ENCODE results near the gene GAB3.
"Not testable (repeated sequence)": the region's sequence is repeated elsewhere in the genome, so short reads cannot be mapped to it uniquely, and the experiment has no call there.

GAB3 gene

DNA sequence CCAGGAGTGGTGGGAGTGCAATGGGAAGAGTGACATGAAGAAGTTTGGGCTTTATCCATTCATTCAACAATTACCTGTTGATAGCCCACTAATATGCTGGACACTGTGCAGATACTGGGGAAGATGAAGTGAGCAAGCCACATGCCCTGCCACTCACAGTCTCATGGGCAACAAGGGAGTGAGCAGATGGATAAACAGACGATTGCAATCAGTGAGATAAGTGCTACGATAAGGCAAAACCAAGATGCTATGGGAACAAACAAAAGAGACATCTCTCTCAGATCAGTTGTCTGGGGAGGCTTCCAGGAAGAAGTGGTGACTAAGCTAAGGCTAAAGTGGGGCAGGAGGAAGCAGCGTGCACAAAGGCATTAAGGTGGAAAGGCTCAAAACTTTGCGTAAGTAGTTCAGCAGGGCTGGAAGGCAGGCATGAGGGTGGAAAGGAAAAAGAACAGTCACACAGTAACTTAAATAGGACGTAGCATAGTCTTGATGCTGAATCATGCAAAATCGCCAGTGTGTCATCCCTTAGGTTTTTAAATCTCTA, 31.7 kb downstream of the GAB3 start:
- DNase-seq = no peak

DNA sequence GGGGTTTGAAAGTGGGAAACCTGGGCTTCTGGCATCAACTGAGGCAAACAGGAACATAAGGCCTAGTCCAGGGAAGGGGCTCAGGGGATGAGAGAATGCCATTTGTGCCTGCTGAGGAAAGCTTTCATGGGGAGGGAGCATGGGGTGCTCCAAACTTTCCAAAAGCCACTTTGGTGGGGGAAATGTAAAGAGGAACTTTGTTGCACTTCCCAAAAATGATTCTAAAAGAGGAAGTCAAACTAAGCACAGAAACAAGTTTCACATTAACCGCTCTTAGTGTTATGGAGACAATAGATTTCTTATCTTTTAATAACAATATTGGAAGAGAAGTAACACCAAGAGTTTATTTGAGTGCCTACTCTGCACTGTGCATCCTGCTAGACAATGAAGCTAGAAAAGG, 32.3 kb downstream of the GAB3 start:
- no peak for DNase-seq

DNA sequence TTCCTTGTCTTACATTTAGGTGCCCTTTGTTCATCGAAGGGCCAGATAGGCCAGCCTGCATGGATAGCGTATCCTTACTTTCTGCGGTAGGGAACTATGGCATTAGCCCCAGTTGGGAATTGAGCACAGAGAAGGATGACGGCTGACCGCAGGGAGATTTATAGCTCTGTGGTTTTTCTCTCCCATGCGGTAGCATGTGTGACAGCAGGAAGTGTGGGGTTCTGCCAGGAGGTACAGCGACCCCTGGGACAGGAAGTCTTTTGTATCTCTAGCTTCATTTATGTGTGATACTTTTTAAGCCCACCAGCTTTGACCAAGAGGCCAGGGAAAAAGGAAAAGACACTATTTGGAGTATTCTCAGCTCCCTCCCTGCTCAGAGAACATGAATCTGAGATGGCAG, 33.1 kb downstream of the GAB3 start:
- no peak for DNase-seq

DNA sequence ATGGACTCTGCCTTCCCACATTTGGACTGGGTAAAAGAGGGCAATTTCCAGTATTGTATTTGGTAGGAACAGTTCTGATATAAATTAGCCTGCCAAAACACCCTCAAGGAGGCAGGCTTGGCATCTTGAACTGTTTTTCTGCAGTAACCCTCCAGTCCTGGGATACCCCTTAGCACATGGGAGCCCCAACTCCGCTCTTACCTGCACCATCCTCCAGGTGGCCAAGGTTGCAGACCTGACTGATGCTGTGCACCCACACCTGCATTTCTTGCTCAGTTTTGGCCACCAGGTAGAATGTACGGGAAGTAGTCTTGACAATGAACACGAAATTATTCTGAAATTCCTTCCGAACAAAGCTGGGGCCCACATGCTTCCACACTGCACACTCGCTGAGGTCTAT, 35.1 kb downstream of the GAB3 start:
- no peak for DNase-seq

DNA sequence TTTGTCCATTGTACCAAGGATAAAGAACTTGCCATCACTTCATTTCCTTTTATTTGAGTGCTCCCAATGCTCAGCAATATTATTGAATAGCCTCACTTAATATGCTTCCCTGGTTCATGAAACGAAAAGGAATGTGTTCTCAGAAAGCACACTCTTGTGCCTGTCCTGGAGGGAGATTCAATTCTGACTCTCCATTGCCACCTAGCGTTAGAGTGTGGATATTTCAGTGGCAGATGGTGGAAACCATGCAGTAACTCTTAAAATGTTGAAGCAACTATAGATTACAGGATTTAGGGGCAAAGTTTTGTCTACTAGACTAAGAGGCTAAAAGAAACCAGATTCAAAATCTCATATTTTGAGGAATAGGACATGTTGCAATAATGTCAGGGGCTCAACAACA, 36.0 kb downstream of the GAB3 start:
- no peak for DNase-seq

DNA sequence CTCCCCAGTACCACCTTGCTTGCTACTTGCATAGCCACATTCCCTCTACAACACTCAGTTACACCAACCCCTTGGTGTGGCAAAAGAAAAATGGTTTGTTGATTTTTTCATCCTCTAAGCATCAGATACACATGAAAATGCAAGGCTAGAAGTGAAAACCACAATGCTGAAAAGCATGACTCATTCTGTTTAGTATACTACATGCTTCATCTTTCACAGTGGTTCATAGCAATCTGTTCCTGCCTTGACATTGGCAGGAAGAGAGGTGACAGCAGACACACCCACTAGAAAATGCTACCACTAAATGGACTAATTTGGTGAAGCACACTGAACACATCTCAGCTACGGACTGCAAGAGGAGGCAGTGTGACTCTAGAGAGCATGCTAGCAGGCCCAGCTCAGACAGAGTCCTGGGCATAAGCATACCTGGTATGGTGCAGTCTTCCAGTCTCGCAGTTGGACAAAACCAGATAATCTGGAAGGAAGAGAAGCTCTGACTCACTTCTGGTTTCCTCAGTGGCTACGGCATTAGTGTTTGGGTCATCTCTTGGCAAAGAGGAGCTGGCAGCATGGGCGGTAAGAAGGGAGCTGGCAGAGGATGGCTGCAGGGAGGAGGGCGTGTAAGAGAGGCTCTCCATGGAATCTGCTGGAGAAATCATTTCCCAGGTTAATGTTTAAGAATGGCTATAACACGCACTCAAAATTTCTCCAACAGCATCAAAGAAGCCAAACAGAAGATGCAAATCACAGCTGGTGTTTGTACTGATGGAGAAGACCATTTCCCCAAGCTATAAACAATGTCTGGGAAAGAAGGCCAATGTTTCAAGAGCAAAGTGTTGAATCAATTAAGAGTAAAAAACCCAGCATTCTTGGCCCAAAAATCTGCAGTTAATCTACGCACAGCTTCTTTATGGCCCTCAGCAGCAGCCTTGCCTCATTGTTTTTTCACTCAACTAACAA, 37.8 kb downstream of the GAB3 start:
- no peak for DNase-seq

DNA sequence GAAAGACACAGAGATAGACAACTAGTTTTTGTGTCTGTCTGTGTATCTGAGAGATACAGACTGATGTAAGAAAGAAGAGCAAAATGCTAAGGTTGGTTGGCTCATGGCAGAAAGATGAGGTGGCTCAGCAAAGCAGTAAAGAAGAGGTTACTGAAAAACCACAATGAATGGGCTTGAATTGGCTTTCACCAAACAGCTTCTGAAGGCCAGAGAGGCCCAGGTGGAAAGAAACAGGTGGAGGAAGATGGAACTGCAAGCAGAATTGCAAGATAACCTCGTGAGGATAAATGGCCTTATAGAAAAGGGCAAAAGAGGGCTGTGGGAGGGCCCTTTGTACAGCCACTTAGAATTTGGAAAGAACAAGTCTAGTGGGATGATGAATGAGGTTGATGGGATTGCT, 39.6 kb downstream of the GAB3 start:
- no peak for DNase-seq

DNA sequence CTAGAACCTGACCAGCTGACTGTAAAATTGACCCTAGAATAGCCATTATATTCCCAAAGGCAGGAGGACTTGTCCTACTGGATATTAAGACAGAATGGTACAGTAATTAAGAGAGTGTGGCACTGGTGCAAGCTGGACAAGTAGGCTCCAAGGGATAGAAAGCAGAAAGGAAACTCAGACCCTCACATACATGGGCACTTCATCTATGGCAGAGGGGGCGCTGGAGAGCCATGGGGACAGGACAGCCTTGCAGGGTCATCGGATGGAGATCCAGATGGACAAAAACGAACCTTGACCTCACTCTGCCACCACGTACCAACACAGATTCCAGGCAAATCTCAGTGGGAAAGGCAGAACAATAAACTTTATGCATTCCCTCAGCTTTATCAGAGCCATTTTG, 40.6 kb downstream of the GAB3 start:
- DNase-seq = no peak

DNA sequence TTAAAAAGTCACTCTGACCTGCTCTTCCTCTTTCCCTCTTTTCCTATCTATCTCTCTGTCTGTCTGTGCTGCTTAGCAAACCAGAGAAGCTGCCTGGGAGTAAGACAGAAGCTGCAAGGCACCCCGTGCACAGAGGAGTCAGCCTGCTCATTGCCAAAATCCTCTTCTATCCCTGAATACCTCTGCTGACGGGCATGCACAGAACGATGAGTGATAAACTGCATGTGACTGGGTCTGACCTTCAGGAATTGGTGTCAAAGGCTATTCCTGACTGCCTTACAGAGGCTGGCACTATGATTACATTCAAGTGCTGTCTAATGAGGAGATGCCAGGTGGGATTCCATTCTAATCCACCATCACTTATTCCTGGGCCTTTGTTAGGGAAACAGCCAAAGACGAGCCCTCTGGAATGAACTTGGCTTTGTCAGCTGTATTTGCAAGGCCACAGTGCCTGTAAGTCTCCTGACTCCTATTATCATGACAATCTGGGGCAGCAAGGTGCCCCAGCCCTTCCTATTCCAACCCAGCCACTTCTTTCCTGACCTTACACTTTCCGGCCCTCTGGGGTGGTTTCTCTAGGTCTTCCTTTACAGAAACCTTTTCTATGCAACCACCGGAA, 52.1 kb downstream of the GAB3 start:
- DNase-seq = no peak

DNA sequence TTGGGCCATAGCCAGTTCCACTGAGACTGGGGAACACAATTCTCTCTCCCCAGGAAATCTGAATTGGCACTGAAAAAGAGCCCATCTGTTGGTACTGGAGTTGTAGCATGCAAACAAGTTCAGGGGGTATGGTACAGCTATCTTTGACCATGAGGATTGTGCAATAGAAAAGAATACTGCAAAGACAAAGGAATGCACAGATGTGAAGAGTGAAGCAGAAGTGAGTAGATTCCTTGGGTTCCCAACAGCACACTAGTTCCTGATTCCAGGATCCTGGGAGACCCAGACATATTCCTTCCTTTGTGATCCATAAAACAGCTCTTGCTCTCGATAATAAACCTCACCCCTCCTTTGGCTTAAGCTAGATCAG, 54.2 kb downstream of the GAB3 start:
- no peak for DNase-seq

DNA sequence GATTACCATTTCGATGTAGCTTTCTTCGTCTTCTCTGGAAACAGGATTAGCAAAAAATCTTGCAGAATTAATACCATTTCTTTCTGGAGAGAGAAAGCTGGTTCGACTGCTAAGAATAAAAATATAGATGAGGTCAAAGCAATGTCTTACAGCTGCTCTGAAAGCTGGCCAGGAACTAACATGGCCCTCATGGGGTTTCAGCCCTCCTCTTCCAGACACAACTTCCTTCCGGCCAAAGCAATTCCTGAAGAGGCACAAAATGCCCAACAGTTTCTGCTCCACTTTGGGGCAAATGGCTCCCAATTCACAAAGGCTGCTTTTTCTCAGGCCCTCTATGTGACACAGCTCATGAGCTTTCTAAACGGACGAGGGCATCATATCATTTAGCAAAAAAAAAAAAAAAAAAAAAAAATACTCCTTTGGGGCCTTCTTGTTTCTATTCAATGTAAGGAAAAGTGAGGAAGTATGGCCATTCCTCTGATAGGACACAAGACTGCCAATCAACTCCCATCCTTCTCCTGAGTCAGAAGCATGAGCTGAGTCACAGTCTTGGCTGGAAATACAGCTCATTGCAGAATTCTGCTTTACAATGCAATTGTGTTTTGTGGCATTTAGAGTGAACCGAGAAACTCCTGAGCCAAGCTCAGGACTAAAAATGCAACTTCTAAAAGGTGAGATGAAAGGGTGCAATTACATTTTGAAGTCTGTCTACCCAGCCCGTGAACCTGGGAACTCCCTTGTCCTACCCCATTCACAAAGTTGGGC, 54.8 kb downstream of the GAB3 start:
- DNase-seq = no peak

DNA sequence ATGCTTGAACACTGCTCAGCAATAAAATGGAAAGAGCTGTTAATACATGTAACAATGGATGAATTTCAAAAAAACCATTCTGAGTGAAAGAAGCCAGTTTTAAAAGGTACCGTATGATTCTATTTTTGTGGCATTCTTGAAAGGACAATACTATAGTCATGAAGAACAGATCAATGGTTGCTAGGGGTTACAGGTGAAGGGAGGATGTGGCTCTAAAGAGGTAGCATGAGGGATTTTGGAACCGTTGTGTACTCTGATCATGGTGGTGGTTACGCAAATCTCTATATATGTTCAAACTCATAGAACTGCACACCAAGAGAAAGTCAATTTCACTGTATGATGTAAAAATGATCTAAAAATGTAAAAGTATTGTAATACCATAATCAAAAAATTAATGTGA, 57.5 kb downstream of the GAB3 start:
- DNase-seq = no peak

DNA sequence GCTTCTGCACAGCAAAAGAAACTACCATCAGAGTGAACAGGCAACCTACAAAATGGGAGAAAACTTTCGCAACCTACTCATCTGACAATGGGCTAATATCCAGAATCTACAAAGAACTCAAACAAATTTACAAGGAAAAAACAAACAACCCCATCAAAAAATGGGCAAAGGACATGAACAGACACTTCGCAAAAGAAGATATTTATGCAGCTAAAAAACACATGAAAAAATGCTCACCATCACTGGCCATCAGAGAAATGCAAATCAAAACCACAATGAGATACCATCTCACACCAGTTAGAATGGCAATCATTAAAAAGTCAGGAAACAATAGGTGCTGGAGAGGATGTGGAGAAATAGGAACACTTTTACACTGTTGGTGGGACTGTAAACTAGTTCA, 60.4 kb downstream of the GAB3 start:
- not testable (repeated sequence) for DNase-seq

DNA sequence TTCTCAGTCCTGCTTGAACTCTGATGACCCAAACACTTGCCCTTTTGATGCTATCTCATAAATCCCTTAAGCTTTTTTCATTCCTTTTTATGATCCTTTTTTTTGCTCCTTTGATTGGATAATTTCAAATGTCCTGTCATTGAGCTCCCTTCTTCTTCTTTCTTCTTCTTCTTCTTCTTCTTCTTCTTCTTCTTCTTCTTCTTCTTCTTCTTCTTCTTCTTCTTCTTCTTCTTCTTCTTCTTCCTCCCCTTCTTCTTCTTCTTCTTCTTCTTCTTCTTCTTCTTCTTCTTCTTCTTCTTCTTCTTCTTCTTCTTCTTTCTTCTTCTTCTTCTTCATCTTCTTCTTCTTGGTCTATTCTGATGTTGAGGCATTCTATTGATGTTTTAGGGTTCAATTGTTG, 78.8 kb downstream of the GAB3 start:
- not testable (repeated sequence) for DNase-seq

DNA sequence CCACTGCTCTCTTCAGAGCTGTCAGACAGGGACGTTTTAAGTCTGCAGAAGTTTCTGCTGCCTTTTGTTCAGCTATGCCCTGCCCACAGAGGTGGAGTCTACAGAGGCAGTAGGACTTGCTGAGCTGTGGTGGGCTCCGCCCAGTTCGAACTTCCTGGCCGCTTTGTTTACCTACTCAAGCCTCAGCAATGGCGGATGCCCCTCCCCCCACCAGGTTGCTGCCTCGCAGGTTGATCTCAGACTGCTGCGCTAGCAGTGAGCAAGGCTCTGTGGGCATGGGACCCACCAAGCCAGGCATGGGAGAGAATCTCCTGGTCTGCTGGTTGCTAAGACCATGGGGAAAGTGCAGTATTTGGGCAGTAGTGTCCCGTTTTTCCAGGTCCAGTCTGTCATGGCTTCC, 80.0 kb downstream of the GAB3 start:
- not testable (repeated sequence) for DNase-seq

DNA sequence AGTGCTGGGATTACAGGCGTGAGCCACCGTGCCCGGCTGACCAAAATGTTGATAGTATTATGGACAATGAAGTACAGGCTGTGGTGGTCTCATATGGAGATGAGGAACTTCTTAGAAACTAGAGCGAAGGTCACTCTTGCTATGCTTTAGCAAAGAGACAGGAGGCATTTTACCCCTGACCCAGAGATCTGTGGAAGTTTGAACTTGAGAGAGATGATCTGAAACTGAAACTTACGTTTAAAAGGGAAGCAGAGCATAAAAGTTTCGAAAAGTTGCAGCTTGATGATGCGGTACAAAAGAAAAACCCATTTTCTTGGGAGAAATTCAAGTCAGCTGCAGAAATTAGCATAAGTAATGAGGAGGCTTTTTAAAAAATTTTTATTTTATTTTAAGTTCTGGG, 89.0 kb downstream of the GAB3 start:
- DNase-seq = no peak

DNA sequence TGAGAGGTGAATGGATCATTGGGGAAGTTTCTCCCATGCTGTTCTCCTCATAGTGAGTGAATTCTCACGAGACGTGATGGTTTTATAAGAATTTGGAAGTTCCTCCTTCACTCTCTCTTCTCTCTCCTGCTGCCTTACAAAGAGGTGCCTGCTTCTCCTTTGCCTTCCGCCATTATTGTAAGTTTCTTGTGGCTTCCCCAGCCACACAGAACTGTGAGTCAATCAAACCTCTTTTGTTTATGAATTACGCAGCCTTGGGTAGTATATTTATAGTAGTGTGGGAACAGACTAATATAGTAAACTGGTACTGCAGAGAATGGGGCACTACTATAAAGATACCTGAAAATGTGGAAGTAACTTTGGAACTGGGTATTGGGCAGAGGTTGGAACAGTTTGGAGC, 89.7 kb downstream of the GAB3 start:
- no peak for DNase-seq

DNA sequence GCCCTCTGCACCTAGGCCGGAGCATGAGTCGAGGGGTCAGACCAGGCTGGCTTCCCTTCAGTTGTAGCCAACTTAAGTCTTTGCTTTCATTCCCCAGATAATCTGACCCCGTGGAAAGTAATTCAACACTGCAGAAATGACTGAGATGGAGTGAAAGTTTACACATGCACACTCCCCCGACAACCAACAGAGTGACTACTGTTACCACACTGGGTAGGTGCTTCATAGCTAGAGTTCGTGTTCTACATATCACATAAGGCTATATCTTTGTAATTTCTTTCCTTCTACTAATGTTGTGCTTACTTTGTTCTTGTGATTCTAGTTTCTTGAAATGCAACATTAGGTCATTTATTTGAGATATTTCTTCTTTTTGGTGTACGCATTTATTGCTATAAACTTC, 90.3 kb downstream of the GAB3 start:
- no peak for DNase-seq

DNA sequence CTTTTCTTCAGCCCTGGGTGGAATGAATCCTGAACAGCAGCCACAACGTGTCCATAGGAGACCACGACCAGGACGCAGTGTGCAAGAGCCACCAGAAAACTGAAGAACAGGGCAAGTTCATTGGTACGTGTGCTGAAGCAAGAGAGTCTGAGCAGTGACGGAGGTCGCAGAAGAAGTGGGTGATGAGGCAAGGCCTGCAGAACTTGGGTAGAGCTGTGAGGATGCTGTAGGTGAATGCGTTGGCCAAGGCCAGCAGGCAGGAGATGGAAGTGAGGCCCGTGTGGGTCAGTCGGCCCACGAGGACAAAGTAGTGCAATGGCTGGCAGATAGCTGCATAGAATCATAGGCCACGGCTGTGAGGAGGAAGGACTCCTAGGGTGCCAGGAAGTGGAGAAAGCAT, 91.9 kb downstream of the GAB3 start:
- no peak for DNase-seq

DNA sequence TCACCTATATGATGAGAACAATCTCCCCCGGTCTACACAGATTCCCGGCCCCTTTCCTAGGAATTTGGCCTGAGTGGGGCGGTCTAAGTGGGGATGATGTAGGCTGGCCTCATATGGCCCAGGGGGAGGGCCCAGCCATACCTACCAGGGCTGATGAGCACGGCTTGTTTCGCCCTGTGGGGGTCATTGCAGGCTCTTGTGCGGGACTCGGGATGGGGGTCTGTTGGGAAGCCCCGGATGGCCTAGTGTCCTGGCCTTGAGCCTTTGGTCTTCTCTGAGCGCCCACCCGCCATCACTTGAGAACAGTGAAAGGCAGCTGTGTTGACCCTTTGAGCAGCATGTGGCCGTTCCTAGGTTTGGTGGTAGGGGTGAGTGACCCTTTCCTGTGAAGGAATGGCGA, 92.7 kb downstream of the GAB3 start:
- no peak for DNase-seq

DNA sequence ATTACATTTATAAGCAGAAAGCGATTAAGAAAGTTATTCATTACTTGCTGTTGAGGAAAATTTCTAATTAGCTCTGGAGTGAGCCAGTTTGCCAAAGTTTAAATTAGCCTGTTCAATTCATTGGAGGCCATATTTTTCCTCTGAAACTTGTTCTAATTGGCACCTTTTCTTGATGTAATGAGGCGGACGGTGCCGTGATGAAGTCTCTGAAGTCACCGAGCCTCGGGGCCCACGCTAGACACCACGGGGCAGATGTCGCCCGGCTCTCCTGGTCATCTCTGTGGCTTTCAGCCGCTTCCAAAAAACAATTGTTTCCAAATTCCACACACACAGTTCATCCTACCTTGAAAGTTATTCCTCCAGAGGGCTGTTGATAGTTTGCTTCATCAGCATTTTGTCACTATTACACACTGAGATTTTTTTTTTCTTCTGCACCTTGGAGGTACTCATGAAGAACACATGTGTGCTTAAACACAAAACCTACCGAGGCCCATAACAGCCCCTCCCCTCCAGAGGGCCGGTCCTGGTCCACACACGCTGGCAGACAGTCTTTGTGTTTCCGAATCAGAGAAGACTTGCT, 93.6 kb downstream of the GAB3 start:
- no peak for DNase-seq

DNA sequence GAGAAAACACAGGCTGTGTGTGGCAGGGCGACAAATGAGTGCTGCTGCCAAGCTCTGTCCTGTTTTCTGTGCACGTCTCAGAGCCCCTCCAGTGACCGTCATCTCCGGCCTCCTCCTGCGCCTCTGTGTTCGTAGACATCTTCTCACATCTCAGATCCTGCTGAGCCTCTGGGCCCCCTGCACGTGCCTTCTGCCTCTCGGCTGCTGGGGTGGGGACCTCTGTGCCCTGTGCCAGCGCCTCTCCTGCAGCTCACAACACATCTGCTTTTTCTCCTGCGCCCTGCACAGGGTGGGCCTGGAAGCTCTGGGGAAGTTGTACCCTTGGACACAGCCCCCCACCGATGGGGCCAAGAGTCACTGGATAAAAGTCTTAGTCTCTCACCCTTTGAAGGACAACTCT, 95.1 kb downstream of the GAB3 start:
- no peak for DNase-seq

DNA sequence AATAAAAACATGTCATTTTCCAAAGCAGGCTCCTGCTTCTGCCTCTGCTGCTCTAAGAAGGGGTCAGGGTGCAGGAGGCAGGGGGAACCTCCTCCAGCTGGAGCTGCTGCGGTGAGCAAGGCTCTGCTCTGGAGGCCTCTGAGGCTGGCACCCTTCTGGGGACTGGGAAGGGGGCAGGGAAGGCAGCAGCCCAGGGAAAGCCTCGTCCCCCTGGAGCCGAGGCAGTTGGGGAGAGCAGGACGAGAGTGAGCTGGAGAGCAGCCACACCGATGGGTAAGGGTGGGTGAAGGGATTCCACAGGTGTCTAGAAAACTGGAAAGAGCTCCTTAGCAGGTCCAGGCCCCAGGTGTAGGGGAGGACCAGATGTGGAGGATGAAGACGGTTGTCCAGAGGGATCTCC, 95.5 kb downstream of the GAB3 start:
- DNase-seq = no peak

Data from NCI-H2081 treated with DMSO at 0.1 percent for 48 hours (cell line).